NCI-H2081 treated with DMSO at 0.1 percent for 48 hours (cell line): ENCODE measurements around the gene C3orf22.

Source experiments
- DNase-seq: peaks from one replicate; lab custom pipeline; 2025; lab: John Stamatoyannopoulos, UW

The C3orf22 gene

DNA sequence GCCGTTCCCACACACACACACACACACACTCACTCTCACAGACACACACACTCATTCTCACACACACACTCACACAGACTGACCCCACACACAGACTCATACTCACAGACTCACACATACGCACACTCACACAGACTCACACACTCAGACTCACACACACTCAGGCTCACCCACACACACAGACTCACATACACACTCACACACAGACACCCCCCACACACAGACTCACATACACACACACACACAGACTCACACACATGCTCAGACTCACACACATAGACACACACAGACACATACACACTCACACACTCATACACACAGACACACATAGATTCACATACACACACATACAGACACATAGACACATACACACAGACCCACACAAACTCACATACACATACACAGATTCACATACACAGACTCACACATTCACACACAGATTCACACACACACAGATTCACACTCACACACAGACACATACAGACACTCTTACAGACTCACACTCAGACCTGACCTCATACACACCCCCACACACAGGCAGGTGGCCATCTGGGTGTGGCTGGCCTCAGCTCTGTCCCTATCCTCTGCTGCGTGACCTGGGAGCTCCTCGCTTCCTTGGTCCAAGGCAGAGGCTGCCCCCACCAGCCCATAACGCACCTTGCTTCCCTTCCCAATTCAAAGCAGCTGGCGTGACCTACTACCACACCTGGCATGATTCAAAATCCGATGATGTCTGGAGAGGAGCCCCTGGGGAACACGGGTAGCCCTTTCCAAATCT lies 1.9 kb downstream of the C3orf22 start:
- no peak for DNase-seq

DNA sequence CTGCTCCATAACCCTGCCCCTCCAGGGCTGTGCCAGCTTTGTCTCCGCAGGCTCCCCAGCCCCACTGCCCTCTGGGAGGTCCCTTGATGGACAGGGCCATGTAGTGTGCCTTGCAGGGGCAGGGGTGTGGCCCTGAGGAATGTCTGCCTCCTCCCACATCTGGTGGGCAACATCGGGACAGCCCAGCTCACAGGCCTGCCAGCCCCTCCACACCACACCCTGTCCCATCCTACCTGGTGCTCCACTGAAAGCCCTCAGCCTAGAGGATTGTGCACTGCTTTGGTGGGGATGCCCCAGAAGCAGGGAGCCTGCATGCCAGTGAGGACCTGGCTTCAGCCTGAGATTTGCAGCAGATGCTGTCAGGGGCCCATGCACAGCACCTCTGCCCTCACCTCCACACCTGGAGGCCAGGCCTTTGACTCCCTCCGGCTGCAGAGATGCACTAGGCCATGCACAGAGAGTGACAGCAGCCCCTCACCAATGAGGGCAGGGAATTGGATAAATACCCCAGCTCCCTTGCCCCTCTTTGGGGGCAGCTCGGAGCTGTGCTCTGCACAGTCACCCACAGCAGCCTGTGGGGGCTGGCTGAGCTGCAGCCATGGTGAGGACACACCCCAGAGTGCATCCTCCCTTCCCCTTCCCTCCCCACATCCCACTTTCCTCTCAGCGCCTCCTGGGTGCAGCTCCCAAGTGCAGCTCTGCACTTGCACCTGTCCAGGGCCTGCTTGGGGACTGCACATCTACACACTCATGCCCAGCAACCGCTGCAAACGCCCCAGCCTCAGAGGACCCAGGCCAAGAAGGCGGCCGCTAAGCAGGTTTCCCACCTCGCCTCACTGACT lies 2.7 kb downstream of the C3orf22 start:
- DNase-seq, result no peak

DNA sequence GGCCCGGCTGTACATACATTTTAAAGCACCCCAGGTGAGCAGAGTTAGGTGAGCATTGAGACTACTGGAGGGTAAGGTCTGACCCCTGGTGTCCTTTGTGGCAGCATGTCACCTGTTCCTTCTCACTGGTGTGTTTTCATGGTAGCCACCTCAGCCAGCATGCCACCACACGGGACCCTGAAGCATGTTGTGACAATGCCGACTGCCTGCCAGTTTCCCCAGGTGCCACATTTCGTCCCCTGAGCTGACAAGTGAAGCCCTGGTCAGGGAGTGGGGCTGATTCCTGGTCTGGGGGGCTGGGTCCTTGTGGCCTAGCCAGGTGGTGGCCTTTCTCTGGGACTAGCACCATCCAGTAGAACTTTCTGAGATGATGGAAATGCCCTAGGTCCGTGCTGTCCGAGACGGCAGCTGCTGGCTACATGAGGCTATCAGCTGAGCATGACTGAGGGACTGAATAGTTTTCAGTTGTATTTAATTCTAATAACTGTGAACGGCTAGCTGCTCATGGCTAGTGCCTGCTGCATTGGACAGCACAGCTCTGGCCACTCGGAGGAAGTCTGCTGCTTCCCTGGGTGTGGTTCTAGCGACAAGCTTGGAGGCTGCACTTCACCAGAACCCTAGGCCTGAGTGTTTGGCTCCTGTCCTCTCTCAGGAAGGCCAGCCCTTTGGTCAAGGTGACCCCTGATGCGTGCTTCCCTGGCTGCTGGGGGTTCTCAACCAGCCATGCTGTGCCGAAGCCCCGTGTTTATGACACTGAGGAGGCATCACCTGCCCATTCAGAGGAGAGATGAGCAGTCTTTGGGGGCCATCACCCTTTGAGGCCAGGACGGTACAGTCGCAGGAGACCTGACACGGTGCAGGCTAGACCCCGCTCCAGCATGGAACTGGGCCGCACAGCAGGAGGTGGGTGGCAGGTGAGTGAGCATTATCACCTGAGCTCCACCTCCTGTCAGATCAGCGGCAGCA lies 3.9 kb downstream of the C3orf22 start:
- no peak for DNase-seq

DNA sequence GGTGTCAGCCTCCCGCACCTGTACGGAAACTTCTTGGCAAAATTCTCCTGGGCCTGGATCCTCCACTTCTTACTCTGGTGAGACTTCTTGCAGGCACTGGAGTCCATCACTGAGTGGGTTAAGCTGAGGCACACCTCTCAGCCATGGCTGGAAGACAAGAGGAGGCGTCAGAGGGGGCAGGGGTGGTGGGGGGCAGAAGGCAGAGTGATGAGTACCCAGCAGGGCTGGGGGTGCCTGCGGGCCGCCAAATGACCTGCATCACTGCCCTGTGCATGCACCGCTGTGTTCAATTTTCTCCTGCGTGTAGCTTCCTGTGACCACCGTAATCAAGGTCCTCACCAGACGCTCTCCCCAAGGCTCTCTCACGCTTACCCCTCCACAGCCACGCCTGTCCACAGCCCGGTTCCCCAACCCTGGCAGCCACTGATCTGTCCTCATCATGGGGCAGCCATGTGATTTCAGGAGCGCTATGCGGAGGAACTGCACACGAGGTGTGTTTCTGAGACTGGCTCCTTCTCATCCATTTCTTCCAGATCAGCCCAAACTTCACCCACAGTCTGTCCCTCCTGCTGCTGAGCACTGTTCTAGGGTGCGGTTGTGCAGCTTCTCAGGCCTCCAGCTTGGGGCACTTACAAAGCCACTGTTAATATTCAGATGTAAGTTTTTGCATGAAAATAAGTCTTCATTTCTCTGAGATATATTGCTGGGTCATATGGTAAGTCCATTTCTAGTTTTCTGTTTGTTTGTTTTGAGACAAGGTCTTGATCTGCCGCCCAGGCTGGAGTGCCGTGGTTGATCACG lies 5.2 kb downstream of the C3orf22 start:
- no peak for DNase-seq

DNA sequence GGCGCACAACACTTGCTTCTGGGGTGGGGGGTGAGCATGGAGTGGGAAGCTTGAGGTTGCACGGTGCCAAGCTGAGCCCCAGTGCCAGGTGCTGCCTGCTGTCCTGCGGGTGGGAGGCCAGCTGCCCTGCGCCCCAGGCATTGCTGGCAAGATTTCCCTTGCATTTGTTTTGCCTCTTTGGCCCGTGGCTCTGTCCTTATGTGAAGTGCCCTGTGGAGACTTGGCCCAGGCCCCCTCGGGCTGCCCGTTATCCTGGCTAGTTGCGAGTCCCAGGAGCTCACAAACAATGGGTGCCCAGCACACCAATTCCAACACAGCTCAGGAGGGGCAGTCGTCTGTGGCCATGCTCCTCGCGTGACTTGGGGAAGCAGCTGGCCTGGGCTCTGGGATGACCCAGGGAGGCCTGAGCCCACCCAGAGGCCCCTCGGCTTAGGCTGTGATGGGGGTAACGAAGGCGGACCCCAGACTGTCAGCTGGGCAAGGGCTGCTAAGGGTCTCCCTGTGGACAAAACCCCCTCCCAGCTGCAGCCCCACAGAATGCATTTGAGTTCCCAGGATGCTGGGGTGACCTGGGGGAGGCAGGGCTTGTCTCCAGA lies 5.9 kb downstream of the C3orf22 start:
- no peak for DNase-seq

DNA sequence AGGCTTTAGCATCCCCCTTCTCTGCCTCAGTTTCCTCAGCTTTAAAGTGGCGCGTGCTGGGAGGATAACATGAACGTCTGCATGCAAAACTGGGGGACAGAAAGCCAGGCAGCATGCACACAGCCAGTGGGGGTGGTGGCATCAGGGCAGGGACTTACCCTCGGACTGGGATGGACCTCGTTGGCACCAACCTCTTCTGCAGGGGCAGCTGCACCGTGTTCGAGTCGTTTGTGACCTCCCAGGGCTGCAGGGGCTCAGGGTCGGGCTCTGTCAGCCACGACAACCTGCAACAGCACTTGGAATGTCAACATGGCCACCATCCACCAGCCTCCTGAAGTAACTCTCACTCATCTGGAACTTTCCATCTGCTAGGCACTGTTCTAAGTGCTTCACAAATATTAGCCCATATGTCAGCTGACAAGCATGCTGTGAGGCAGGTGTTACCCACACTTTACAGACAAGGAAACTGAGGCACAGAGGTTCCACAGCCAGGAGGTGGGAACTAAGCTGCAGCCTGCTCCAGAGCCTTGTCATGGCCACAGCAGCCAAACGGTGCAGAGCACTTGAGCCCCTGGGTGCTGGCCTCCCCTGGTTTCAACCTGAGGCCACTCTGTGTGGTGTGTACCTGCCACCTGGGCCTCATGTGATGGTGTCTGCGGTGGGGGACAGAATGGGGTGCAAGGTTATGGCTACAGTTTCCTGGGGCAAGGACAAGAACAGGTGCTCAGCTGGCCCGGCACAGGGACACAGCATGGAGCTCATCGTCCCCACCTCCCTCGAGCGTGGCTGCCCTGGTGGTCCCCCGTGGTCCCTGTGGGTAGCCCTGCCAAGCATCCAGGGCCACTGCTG lies 6.7 kb downstream of the C3orf22 start:
- no peak for DNase-seq

- DNase-seq, result no peak
Measured at GRCh38 chr3:126551121-126551838, 7.5 kb downstream of the C3orf22 start.

- DNase-seq, result no peak
Measured at GRCh38 chr3:126550488-126551051, 8.2 kb downstream of the C3orf22 start.

- DNase-seq, result no peak
Measured at GRCh38 chr3:126549861-126550487, 8.8 kb downstream of the C3orf22 start.

- no peak for DNase-seq
Measured at GRCh38 chr3:126548556-126549466, 9.9 kb downstream of the C3orf22 start.

GRCh38 chr3:126547721-126548120 lies 11.0 kb downstream of the C3orf22 start:
- DNase-seq, result no peak

- DNase-seq, result no peak
Measured at GRCh38 chr3:126546549-126547239, 12.0 kb downstream of the C3orf22 start.

DNA sequence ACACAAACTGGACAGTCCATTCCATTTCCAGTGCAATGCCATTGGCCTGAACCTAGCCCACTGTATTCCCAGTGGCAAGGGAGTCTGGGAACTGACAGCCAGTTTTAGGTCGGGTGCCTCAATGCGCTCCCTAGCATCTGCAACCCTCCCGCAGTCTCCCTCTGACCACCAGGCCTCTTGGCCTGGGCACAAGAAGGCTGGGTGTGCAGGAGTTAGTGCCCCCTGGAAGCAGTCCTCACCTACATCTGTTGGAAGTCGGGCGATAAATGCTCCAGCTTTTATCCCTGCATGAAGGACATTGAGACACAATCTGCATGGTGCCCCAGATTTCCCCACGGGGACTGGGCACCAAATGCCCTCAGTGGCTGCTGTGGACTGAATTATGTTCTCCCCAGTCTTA lies 12.7 kb downstream of the C3orf22 start:
- no peak for DNase-seq

- DNase-seq, result no peak
Measured at GRCh38 chr3:126545544-126545943, 13.2 kb downstream of the C3orf22 start.

DNA sequence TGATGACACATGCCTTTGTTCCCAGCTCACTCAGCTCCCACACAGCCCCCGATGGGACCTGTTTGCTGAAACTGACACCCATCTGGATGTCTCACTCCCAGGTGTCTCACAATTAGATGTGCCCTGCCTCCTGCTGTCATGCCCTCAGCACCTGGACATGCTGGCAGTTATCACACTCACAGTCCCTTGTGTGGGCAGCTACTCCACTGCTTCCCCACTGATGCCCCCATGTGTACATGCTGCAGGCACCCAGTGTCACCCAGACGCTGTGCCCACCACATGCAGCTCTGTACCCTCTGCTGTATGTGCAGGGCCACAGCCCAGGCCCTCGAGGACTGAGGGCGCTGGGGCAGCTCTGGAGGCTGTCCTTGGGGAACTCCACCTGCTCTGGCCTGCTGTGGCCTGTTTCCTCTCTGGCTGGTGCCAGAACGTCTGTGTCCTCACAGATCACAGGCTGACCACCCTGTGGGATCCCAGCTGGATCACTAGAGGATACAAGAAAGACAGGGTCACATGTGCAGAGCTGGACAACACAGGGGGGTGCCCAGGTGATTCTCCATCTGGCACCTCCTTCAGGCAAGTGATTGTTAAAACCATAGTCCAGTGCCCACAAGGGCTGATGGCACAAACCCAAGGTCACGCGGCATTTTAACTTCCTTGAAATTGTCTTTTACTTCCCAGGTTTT lies 14.0 kb downstream of the C3orf22 start:
- no peak for DNase-seq

GRCh38 chr3:126543457-126544061 lies 15.2 kb downstream of the C3orf22 start:
- DNase-seq, result no peak
